HEK293 (cell line): ENCODE measurements around the gene POU4F1.

Experiments
- CTCF ChIA-PET: fragments of 350-600 bp; formaldehyde crosslinking; extraction: SDS; loops from one replicate; lab custom pipeline; 2021; ENCODE audit warnings: antibody characterized with exemption; lab: Yijun Ruan, JAX
- POLR2A ChIA-PET: fragments of 300-600 bp; formaldehyde crosslinking; extraction: SDS; loops from one replicate; lab custom pipeline; 2020; ENCODE audit warnings: antibody characterized with exemption, inconsistent platforms; lab: Yijun Ruan, JAX
- H3K27ac ChIP-seq: fragments of 200-500 bp; sonication (Bioruptor generic); 2 replicates; pipeline ENCODE4 v1.5.1; 2014; ENCODE audit warnings: low read depth, low read length, control low read depth, inconsistent platforms; ENCODE audit errors: extremely low read depth
- H3K36me3 ChIP-seq, 2 experiments: fragments of 200-500 bp in 1 of 2; sonication (Bioruptor generic) in 1 of 2; 1 replicate in 1 of 2; 2 replicates in 1 of 2; pipeline ENCODE4 v1.5.1; 2014 to 2017; ENCODE audit warnings: inconsistent platforms in 2 of 2, low read length in 2 of 2; ENCODE audit not compliant: control insufficient read depth in 2 of 2, insufficient read depth in 1 of 2
- H3K4me1 ChIP-seq: fragments of 200-500 bp; sonication (Bioruptor generic); 2 replicates; pipeline ENCODE4 v1.5.1; 2014; ENCODE audit warnings: mild to moderate bottlenecking, low read length, inconsistent platforms; ENCODE audit not compliant: control insufficient read depth, insufficient read depth
- H3K4me3 ChIP-seq: 2 replicates; pipeline ENCODE4 v1.5.1; 2011; ENCODE audit warnings: low read depth, mild to moderate bottlenecking, control low read depth, low read length, moderate library complexity
- H3K9me3 ChIP-seq: fragments of 200-500 bp; sonication (Bioruptor generic); 2 replicates; pipeline ENCODE4 v1.5.1; 2014; ENCODE audit warnings: low read depth, low read length, inconsistent platforms; ENCODE audit not compliant: control insufficient read depth, insufficient read depth
- AEBP2 ChIP-seq: fragments of 450-650 bp; formaldehyde crosslinking; IDR thresholded peaks from 2 replicates; pipeline ENCODE4 v1.5.1; 2016; ENCODE audit warnings: missing biosample characterization, missing genetic modification characterization, borderline replicate concordance
- BCL11B ChIP-seq: fragments of 450-650 bp; formaldehyde crosslinking; IDR thresholded peaks from 2 replicates; pipeline ENCODE4 v1.5.1; 2016; ENCODE audit warnings: low read depth, missing biosample characterization, missing genetic modification characterization
- KLF7 ChIP-seq: fragments of 450-650 bp; formaldehyde crosslinking; IDR thresholded peaks from 2 replicates; pipeline ENCODE4 v1.5.1; 2016; ENCODE audit warnings: missing biosample characterization, missing genetic modification characterization, borderline replicate concordance
- KLF8 ChIP-seq: fragments of 450-650 bp; formaldehyde crosslinking; IDR thresholded peaks from 2 replicates; pipeline ENCODE4 v1.5.1; 2016; ENCODE audit warnings: missing biosample characterization, missing genetic modification characterization
- KLF9 ChIP-seq: fragments of 450-650 bp; formaldehyde crosslinking; IDR thresholded peaks from 2 replicates; pipeline ENCODE4 v1.5.1; 2016; ENCODE audit warnings: missing biosample characterization, missing genetic modification characterization, low read depth
- PRDM1 ChIP-seq: fragments of 450-650 bp; formaldehyde crosslinking; IDR thresholded peaks from 2 replicates; pipeline ENCODE4; 2016; ENCODE audit warnings: missing biosample characterization, missing genetic modification characterization
- RBAK ChIP-seq: fragments of 450-650 bp; formaldehyde crosslinking; IDR thresholded peaks from 2 replicates; pipeline ENCODE4 v1.5.1; 2016; ENCODE audit warnings: missing biosample characterization, missing genetic modification characterization
- SETDB1 ChIP-seq: IDR thresholded peaks from one replicate; pipeline ENCODE4 v1.6.1; 2017; ENCODE audit warnings: mild to moderate bottlenecking, low read length, moderate library complexity, mixed read lengths; ENCODE audit not compliant: insufficient read length
- TCF7L2 ChIP-seq: IDR thresholded peaks from 2 replicates; pipeline ENCODE4 v1.6.1; 2011; ENCODE audit warnings: low read depth, mild to moderate bottlenecking, inconsistent platforms, low read length, moderate library complexity, borderline replicate concordance
- YY1 ChIP-seq: fragments of 450-650 bp; formaldehyde crosslinking; IDR thresholded peaks from 2 replicates; pipeline ENCODE4 v1.5.1; 2018; ENCODE audit warnings: missing biosample characterization, missing genetic modification characterization
- ZBTB26 ChIP-seq: fragments of 450-650 bp; formaldehyde crosslinking; optimal IDR thresholded peaks from 2 replicates; pipeline ENCODE3; 2016; ENCODE audit warnings: missing biosample characterization, mild to moderate bottlenecking, missing genetic modification characterization
- ZBTB44 ChIP-seq: fragments of 450-650 bp; IDR thresholded peaks from 2 replicates; pipeline ENCODE4 v1.5.1; 2018; ENCODE audit warnings: missing biosample characterization, mild to moderate bottlenecking, missing genetic modification characterization
- ZFHX2 ChIP-seq: fragments of 450-650 bp; formaldehyde crosslinking; conservative IDR thresholded peaks from 2 replicates; pipeline ENCODE4 v1.5.1; 2016; ENCODE audit warnings: missing biosample characterization, missing genetic modification characterization
- ZFP69B ChIP-seq: fragments of 450-650 bp; formaldehyde crosslinking; IDR thresholded peaks from 2 replicates; pipeline ENCODE4 v1.5.1; 2016; ENCODE audit warnings: missing biosample characterization, missing genetic modification characterization
- ZNF19 ChIP-seq: fragments of 450-650 bp; formaldehyde crosslinking; IDR thresholded peaks from 2 replicates; pipeline ENCODE4; 2016; ENCODE audit warnings: missing biosample characterization, missing genetic modification characterization, low read depth
- ZNF211 ChIP-seq: fragments of 450-650 bp; formaldehyde crosslinking; IDR thresholded peaks from 2 replicates; pipeline ENCODE4 v1.5.1; 2016; ENCODE audit warnings: low read depth, missing biosample characterization, missing genetic modification characterization
- ZNF37A ChIP-seq: fragments of 450-650 bp; IDR thresholded peaks from 2 replicates; pipeline ENCODE4 v1.5.1; 2018; ENCODE audit warnings: missing biosample characterization, missing genetic modification characterization
- ZNF391 ChIP-seq: fragments of 450-650 bp; formaldehyde crosslinking; IDR thresholded peaks from 2 replicates; pipeline ENCODE4 v1.5.1; 2016; ENCODE audit warnings: low read depth, missing biosample characterization, missing genetic modification characterization, borderline replicate concordance
- ZNF48 ChIP-seq: fragments of 450-650 bp; formaldehyde crosslinking; IDR thresholded peaks from 2 replicates; pipeline ENCODE4 v1.5.1; 2016; ENCODE audit warnings: missing biosample characterization, missing genetic modification characterization
- ZNF488 ChIP-seq: fragments of 450-650 bp; formaldehyde crosslinking; IDR thresholded peaks from 2 replicates; pipeline ENCODE4 v1.5.1; 2016; ENCODE audit warnings: missing biosample characterization, missing genetic modification characterization
- ZNF596 ChIP-seq: fragments of 450-650 bp; IDR thresholded peaks from 2 replicates; pipeline ENCODE4 v1.5.0; 2018; ENCODE audit warnings: missing biosample characterization, mild to moderate bottlenecking, missing genetic modification characterization, moderate library complexity
- ZNF747 ChIP-seq: fragments of 450-650 bp; formaldehyde crosslinking; IDR thresholded peaks from 2 replicates; pipeline ENCODE4 v1.5.1; 2016; ENCODE audit warnings: missing biosample characterization, missing genetic modification characterization
- ZNF785 ChIP-seq: fragments of 450-650 bp; formaldehyde crosslinking; IDR thresholded peaks from 2 replicates; pipeline ENCODE4 v1.5.1; 2016; ENCODE audit warnings: missing biosample characterization, missing genetic modification characterization
- ZNF791 ChIP-seq: fragments of 450-650 bp; formaldehyde crosslinking; IDR thresholded peaks from 2 replicates; pipeline ENCODE4 v1.5.1; 2016; ENCODE audit warnings: missing biosample characterization, missing genetic modification characterization
- ZNF830 ChIP-seq: fragments of 450-650 bp; IDR thresholded peaks from 2 replicates; pipeline ENCODE4 v1.5.0; 2018; ENCODE audit warnings: missing biosample characterization, missing genetic modification characterization, low read depth, mild to moderate bottlenecking, moderate library complexity
- ZSCAN5A ChIP-seq: fragments of 450-650 bp; formaldehyde crosslinking; IDR thresholded peaks from 2 replicates; pipeline ENCODE4 v1.5.1; 2016; ENCODE audit warnings: missing biosample characterization, missing genetic modification characterization

The POU4F1 gene

GRCh38 chr13:78600280-78600883, 3.0 kb downstream of the POU4F1 start (continued):
- TF ChIP-seq AEBP2 (tag by site-specific recombination) (no peak), ZFHX2 (no peak), RBAK (tag by site-specific recombination) (no peak)

GRCh38 chr13:78599645-78600279, 3.6 kb downstream of the POU4F1 start:
- ChIA-PET CTCF (no interaction called here), POLR2A (no interaction called here)
- Histone ChIP-seq H3K9me3 (no peaks in the 10 kb centered on the region), H3K4me1 (no peaks in the 10 kb centered on the region), H3K36me3 (peaks cover 0 to 25% of the 10 kb centered on the region in 2 experiments; a peak in 1 of 3 replicates), H3K4me3 (no peak overlapping the region), H3K27ac (no peak overlapping the region)
- TF ChIP-seq PRDM1 (tag by site-specific recombination), result 0 out of 2 replicates have a peak, but pooled peaks have one; percentile 28
- no peak for TF ChIP-seq ZNF211
- TF ChIP-seq ZSCAN5A (tag by site-specific recombination), result no peak

- Histone ChIP-seq H3K4me3 (no peak overlapping the region), H3K27ac (no peak overlapping the region), H3K9me3 (no peaks in the 10 kb centered on the region), H3K36me3 (peaks cover 0 to 25% of the 10 kb centered on the region in 2 experiments; a peak in 1 of 3 replicates), H3K4me1 (no peaks in the 10 kb centered on the region)
- ChIA-PET CTCF (no interaction called here), POLR2A (no interaction called here)
- TF ChIP-seq KLF9 (tag by site-specific recombination) (no peak), KLF7 (no peak), ZNF391 (tag by site-specific recombination) (no peak), ZNF791 (tag by site-specific recombination) (no peak), ZNF37A (tag by site-specific recombination) (no peak), ZFP69B (tag by site-specific recombination) (no peak), ZNF830 (no peak), YY1 (no peak), SETDB1 (no peak), ZNF596 (tag by site-specific recombination) (no peak), ZBTB44 (tag by site-specific recombination) (no peak), ZNF747 (tag by site-specific recombination) (no peak), TCF7L2 (no peak), ZNF48 (tag by site-specific recombination) (no peak), ZNF488 (tag by site-specific recombination) (no peak), ZBTB26 (no peak), KLF8 (tag by site-specific recombination) (no peak), ZNF785 (no peak), ZNF19 (no peak), BCL11B (tag by site-specific recombination) (no peak)
These were observed 4.2 kb downstream of the POU4F1 start for GRCh38 chr13:78598966-78599644.
